Cardiac fibroblast (primary cell): ENCODE data around the gene MAPKAPK3.

Experiments used
- DNase-seq, 2 donors: peaks; one replicate each; pipeline versions ENCODE4 v3.0.0 to v3.0.0-alpha.2; 2010; ENCODE audit warnings: low read depth in 2 of 2
- H3K4me3 ChIP-seq, 2 donors: replicated peaks in 1 of 2; 1 replicate in 1 of 2; 2 replicates in 1 of 2; pipeline ENCODE4 v1.5.1; 2011; ENCODE audit warnings: low read depth in 2 of 2, low read length in 2 of 2, mild to moderate bottlenecking in 2 of 2, moderate library complexity in 1 of 2
- CTCF ChIP-seq: IDR thresholded peaks from one replicate; pipeline ENCODE4 v1.5.1; 2011; ENCODE audit warnings: low read depth, mild to moderate bottlenecking, low read length, inconsistent platforms

Gene MAPKAPK3

GRCh38 chr3:50666837-50667236 is 49.9 kb downstream of the MAPKAPK3 start:
- DNase-seq = no peak
- TF ChIP-seq CTCF = no peak
- no peak overlapping the region for H3K4me3 ChIP-seq

GRCh38 chr3:50671331-50671730 is 54.4 kb downstream of the MAPKAPK3 start:
- no peak for TF ChIP-seq CTCF
- DNase-seq = peak; percentile 72 to 81
- H3K4me3 ChIP-seq = no peak overlapping the region

DNA sequence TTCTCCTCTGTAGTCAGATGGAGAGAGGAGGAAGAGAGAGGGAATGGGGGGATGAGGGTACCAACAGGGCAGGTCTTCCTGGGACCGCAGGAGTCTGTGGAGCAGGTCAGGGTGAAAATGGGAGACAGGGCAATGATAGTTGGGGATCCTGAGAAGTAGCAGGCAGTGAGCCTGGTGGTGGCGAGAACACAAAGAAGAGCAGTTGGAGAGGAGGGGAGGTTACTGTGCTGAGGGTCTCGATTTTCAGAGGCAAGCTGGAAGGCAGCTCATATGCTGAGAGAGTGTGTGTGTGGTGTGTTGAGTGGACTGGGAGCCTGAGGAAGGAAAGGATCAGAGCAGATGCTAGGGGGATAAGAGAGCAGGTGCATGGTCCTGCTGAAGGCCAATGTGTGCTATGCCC is 55.7 kb downstream of the MAPKAPK3 start:
- no peak for DNase-seq
- no peak overlapping the region for H3K4me3 ChIP-seq
- TF ChIP-seq CTCF = no peak

- TF ChIP-seq CTCF = no peak
- H3K4me3 ChIP-seq = no peak overlapping the region
- no peak for DNase-seq
These were observed 57.0 kb downstream of the MAPKAPK3 start for GRCh38 chr3:50673931-50674330.

DNA sequence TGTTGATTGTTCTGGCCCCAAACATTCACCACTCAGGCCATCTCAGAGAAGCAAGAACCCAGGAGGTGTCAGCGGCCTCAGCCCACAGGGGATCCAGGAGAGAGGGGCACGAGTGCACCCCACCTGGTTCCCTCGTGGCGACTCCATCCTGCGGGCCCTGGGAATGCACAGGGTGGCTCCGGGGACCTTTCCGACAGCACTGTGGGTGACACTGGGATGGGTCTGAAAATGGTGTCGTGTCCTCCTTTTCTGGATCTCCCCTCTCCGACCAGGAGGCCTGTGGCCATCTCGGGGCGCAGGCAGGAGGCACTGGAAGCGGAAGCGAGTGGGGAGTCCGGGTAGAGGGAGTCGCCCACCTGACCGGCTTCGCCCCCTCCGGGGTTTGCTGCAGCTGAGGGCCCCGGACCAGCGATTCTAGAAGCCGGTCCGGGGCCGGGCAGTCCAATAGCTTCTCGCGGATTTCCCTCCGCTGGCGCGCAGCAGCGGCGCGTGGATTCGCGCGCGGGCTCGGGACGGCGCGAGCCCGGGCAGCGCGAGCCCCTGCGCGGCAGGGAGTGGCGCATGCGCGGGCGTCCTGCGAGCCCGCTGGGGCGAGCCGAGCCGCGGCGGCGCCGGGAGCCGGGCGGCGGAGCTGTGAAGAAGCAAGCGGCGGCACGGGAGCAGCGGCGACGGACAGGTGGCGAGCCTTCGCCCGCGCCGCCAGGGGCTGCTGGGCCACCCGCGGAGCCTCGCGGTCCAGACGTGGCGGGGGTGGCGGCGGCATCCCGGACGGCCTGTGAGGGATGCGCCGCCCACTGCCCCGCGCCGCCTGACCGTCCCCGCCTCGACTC is 57.6 kb downstream of the MAPKAPK3 start, which contains the start of gene DOCK3:
TSS of gene DOCK3 (plus strand) at position 579 of the 830 bp plus-strand sequence. CDS start 337 bp downstream, outside the sequence.
- no peak for TF ChIP-seq CTCF
- peak within 1 kb of the TSS; percentile 9 to 32 for H3K4me3 ChIP-seq
- peak; percentile 17 to 58 for DNase-seq

DNA sequence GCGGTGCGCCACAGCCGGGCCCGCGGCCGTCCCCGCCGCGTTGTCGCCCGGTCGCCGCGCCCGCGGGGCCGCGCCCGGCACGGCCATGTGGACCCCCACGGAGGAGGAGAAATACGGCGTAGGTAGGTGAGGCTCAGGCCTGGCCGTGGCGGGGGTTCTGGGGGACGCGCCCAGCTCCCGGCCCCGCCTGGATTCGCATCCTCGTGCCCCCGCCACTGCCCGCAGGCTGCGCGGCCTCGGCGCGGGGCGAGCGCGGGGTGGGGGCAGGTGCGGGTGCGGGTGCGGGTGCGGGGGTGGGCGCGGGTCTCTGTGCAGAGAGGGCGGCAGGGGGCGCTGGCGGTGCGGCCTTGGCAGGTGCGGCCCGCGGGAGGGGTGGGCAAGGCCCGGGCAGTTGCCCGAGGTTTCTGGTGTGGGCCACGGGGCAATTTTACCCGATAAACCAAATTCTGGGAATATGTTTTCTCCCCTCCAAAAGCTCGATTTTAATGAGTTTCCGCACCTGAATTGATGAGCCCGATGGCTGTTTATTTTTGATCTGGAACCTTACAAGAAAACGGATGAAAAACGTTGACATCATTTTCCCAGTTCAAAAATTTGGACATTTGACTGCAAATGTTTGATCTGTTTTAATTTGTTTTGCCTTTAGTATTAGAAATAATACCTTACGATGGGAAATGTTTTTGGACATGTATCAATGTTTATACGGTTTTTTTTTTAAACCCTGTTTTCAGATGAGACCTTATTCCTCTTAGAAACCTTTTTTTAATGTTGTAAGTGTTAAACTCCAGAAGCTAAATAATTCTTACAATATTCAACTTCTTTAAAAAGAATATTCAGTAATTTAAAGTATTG is 58.5 kb downstream of the MAPKAPK3 start:
- no peak for DNase-seq
- TF ChIP-seq CTCF = no peak
- peak overlapping the region; percentile 9 to 32 for H3K4me3 ChIP-seq
